Dedifferentiated amniotic fluid mesenchymal stem cell (primary cell): Measurements from ENCODE around the gene PPM1L.

Experiments used
- DNase-seq: peaks from one replicate; pipeline ENCODE4 v3.0.0-alpha.2; 2016; ENCODE audit errors: extremely low spot score

Gene PPM1L

GRCh38 chr3:160852856-160853255 lies 96.8 kb downstream of the PPM1L start:
- no peak for DNase-seq

DNA sequence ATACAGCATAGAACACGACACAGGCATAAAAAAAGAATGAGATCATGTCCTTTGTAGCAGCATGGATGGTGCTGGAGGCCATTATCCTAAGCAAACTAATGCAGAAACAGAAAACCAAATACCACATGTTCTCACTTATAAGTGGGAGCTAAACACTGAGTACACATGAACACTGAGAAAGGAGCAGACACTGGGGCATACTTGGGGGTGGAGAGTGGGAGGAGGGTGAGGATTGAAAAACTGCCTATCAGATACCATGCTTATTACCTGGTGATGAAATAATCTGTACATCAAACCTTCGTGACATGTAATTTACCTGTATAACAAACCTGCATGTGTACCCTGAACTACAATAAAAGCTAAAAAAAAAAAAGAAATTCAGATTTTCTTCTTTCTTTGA lies 100.4 kb downstream of the PPM1L start:
- DNase-seq: no peak

- no peak for DNase-seq
Measured at GRCh38 chr3:160857476-160858119, 101.6 kb downstream of the PPM1L start.

DNA sequence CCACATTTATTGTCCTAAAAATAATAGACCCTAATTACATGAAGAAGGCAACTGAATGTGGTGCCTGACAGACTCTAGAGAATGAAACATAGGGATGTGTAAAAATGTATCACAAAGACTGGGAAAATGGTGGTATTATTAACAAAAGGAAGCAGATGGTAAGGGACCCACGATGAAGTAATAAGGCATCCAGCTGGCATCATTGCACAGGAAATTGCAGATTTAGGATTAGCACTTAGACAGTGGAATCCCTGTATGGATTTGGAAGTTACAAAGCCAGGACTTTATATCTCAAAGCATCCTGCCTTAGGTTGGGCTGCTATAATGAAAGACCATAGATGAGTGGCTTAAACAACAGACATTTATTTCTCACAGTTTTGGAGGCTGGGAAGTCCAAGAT lies 104.3 kb downstream of the PPM1L start:
- no peak for DNase-seq

DNA sequence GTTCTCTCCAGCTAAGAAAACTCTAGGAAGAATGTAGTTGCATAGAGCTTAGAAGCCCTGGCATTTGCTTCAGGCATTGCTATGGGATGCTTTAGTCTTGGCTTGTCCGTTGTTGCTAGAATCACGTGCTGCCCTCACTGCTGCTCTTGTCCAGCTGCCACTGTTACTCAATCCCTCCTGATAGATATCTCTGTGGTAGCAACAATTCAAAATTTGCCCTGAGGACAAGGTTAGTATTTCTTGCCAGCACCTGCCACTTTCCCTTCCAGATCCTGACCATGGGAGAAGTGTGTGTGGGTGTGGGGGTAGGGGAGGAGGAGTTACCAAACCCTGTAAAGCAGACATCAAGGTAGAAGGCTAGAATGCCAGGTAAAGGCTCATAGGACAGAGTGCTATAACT lies 113.8 kb downstream of the PPM1L start:
- DNase-seq: peak; percentile 38

GRCh38 chr3:160870327-160870726 lies 114.3 kb downstream of the PPM1L start:
- DNase-seq: no peak

DNA sequence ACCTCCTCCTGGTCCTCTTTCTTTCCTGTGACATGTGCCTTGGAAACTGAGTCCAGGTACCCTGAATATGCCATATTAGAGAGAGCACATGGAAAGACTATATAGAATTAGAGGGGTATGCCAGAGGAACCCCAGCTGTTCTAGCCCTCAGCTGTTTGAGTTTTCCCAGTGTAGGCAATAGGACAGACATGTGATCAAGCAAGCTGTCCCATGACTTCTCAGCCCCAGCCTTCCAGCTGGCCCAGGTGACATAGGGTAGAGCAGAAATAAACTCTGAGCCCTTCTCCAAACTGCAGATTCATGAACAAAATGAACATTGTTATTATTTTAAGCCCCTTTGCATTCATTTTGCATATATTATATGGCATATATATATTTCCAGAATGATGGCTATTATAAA lies 118.7 kb downstream of the PPM1L start:
- no peak for DNase-seq

- DNase-seq: no peak
Measured at GRCh38 chr3:160876643-160877042, 120.6 kb downstream of the PPM1L start.

DNA sequence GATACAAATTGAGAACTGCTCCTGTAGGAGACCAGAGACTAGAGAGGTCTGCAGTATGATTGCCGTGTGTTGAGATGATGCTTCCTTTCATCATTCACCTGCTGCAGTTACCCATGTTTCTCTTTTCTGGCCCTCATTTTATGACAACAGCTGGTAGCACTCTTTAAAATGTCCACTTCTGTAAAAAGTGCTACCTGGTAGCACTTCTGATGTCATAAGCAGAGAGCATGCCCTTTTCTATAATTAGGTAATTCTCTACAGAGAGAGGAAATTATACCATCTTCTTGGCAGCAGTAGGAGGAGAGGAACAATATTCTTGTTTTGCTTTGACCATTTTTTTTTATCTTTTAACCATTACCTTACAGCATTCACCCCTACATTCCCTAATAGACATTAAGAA lies 123.8 kb downstream of the PPM1L start:
- DNase-seq: no peak

DNA sequence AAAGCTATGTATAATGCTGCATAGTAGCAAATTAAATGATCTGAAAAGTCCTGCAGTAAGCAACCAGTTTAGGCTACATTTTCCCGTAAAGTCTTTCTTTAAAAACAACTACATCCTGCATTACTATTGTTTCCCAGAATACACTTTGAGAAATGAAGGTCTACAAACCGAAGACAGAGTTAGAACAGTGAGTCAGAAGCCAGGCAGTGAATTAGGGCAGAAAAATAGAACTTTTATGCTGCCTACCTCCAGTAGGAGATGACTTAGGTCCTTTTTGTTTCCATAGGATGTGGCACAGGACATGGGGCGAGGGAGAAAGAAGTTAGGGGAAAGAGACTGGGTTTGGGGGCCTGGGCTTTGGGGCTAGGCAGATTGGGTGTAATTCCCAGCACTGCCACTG lies 127.3 kb downstream of the PPM1L start:
- no peak for DNase-seq

GRCh38 chr3:160885791-160886286 lies 129.8 kb downstream of the PPM1L start:
- DNase-seq: no peak

DNA sequence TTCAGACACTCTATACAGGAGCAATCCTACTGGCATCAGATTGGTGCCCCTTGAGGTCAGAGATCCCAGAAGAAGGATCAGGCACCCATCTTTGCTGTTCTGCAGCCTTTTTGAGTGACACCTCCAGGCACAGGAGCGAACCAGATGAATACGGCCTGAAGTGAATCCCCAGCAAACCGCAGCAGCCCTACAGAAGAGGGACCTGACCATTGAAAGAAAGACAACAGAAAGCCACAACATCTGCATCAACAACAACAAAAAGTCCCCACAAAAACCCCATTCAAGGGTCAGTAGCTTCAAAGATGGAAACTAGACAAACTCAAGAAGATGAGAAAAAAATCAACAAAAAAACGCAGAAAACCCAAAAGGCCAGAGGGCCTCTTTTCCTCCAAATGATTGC lies 130.4 kb downstream of the PPM1L start:
- DNase-seq: no peak

DNA sequence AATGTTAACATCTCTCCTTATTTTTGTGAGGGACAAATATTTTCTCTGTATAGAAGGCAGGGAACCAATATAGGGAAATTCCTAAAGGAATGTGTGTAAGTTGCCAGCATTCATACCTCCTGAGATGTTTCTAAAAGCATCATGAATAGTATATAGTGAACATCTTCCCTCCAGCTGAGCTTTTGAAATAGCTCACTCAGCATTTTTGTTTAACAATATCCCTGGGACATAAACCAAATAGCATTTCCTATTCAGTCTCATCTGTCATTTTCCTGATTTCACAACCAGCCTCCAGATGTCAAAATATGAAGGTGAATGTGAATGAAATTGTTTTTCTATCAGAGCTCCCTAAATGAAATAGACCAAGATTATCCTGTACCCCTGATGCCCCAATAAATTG lies 137.2 kb downstream of the PPM1L start:
- DNase-seq: no peak

DNA sequence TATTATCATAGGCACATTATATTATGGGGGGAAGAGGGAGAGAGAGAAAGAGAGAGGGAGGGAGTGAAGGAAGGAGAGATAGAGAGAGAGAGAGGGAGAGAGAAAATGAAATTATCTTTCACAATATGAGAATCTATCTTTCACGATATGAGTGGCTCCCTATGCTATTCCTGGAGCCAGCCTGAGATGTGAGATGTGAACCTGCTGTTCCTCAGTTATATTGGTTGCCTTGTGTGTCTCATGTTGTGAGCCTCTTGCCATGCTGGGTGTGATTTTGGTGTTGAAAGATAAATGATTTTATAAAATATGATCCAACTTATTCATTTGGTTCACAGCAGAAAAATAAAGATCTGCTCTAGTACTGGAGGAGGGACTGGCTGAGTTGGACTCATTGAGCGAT lies 148.7 kb downstream of the PPM1L start:
- no peak for DNase-seq

DNA sequence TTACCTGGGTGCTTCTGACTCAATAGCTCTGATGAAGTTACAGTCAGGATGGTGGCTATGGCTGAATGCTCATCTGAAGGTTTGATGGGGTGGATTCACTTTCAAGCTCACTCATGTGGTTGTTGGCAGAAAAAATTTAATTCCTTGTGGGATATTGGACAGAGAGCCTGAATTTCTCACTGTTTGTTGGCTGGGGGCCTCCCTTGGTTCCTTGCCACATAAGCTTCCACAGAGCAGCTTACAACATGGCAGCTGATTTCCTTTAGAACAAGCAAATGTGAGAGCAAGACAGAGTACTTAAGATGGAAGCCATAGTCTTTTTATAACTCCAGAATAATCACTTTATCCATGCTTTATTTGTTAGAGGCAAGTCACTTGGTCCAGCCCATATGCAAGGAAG lies 150.6 kb downstream of the PPM1L start:
- no peak for DNase-seq

GRCh38 chr3:160909917-160910316 lies 153.9 kb downstream of the PPM1L start:
- DNase-seq: no peak

DNA sequence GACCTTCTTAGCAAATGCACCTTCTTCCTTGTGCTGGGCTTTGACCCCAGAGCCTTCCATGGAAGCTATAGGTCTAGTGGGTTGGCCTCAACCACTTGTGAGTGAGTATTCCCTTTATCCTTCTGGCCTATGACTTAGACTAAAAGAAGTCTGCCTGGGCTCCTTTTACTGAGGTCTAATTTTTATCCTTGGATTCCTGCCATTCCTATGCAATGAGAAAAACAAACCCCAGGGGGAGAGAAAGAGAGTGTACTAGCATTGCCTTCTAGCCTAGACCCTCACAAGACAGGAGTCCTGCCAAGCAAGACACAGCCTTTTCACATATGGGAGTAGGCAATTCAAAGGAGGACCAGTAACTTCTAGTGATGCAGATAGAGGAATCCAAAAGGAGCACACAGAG lies 155.4 kb downstream of the PPM1L start:
- no peak for DNase-seq

- no peak for DNase-seq
Measured at GRCh38 chr3:160916472-160916871, 160.4 kb downstream of the PPM1L start.

DNA sequence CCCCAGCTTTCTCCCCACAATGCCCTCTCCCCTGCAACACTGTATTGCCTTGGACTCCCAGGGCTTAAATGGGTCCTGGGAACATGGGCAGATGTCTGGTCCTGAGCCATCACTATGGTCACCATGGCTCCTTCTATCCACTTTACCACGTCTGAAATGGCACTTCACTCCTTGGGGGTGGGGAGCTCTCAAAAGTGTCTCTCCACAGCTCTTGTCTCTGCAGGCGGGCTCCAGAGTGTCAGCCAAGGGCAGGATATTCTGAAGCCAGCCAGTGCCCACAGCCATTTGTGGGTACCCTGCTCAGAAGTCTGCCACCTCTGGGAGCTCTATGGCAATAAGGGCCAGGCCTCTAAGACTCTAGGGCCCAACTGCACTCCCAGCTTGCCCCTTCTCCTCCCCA lies 163.9 kb downstream of the PPM1L start:
- no peak for DNase-seq

DNA sequence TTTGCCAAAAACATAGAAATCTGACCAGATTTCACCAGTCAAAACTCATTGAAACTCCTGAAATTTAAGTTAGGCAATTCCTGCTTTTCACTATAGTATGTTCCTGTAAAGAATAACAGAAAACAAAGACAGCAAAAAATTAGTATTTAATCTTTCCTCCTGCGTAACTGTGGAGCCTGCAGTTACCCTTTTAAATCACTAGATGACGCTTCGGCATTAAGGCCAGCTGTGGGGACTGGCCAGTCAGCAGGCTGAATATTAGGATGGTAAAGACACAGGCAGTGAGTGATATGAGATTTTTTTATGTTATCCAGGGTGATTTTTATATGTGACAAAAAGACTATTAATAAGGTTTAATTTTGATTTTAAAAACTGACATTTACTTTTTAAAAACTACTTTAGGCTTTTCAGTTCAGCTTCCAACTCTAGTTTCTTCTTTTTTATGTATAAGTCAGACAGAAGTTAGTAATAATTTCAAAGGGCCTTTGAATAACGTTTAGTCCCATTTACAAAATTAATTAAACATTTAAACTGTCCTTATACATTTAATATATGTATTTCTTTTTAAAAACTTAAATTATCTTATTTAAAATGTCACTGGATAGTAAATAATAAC lies 165.1 kb downstream of the PPM1L start:
- DNase-seq: peak; percentile 55

GRCh38 chr3:160924776-160925175 lies 168.7 kb downstream of the PPM1L start:
- no peak for DNase-seq

- DNase-seq: no peak
Measured at GRCh38 chr3:160927620-160928019, 171.6 kb downstream of the PPM1L start.

GRCh38 chr3:160928183-160928726 lies 172.2 kb downstream of the PPM1L start:
- no peak for DNase-seq

DNA sequence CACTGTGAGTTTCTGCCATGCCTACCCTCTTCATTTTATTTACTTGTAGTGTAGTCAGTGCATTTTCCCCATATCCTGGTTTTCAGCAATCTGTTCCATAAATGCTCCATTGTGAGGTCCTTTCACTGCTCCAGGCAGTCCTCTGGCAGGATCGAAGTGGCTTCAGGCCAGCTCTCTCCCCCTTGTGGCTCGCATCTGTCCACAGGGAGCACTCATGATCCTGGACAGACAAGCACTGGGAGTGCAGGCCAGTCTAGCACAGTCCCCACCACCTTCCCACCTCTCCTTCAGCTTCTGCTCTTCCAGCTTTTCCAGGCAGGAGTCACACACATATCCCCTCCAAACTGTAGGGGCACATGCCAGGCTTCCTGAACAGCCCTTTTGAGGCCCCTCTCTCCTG lies 173.6 kb downstream of the PPM1L start:
- no peak for DNase-seq
